AG09309 (cell line): ENCODE measurements around the gene PRXL2A.

Experiments
- DNase-seq: peaks from one replicate; pipeline ENCODE4 v3.0.0-alpha.2; 2010; ENCODE audit warnings: low read depth
- H3K4me3 ChIP-seq: 2 replicates; pipeline ENCODE4 v1.5.1; 2011; ENCODE audit warnings: mild to moderate bottlenecking, low read depth, low read length, moderate library complexity; ENCODE audit not compliant: control insufficient read depth
- CTCF ChIP-seq: IDR thresholded peaks from 2 replicates; pipeline ENCODE4 v1.5.1; 2011; ENCODE audit warnings: mild to moderate bottlenecking, low read depth, low read length, inconsistent platforms; ENCODE audit not compliant: insufficient read depth, control insufficient read depth; ENCODE audit errors: missing control alignments

PRXL2A gene

GRCh38 chr10:80379701-80380100 lies 28.6 kb upstream of the PRXL2A start:
- no peak for DNase-seq
- no peak for TF ChIP-seq CTCF
- no peak overlapping the region for H3K4me3 ChIP-seq

- no peak overlapping the region for H3K4me3 ChIP-seq
- TF ChIP-seq CTCF = no peak
- DNase-seq = no peak
These were observed 28.2 kb upstream of the PRXL2A start for GRCh38 chr10:80380185-80380584.

- no peak for DNase-seq
- no peak overlapping the region for H3K4me3 ChIP-seq
These were observed 25.4 kb upstream of the PRXL2A start for GRCh38 chr10:80382989-80383388.

GRCh38 chr10:80390740-80391139 lies 17.6 kb upstream of the PRXL2A start:
- no peak for TF ChIP-seq CTCF
- no peak for DNase-seq
- H3K4me3 ChIP-seq = no peak overlapping the region

More at GRCh38 chr10:80382989-80383388, 25.4 kb upstream of the PRXL2A start:
- TF ChIP-seq CTCF = peak; percentile 49

GRCh38 chr10:80392250-80392649 lies 16.1 kb upstream of the PRXL2A start:
- no peak for TF ChIP-seq CTCF
- no peak overlapping the region for H3K4me3 ChIP-seq
- no peak for DNase-seq

GRCh38 chr10:80394358-80394916 lies 13.9 kb upstream of the PRXL2A start:
- H3K4me3 ChIP-seq = no peak overlapping the region
- TF ChIP-seq CTCF = no peak
- no peak for DNase-seq

GRCh38 chr10:80397014-80397413 lies 11.3 kb upstream of the PRXL2A start:
- no peak for DNase-seq
- no peak overlapping the region for H3K4me3 ChIP-seq
- no peak for TF ChIP-seq CTCF
